Neural progenitor cell (in vitro differentiated cells): Measurements from ENCODE around the gene DTNB. TPM values are rescaled to one million over a fixed set of nuclear protein-coding genes. Genes with fewer than 3 reads are reported as not detected.
"Not testable (repeated sequence)": the region's sequence is repeated elsewhere in the genome, so short reads cannot be mapped to it uniquely, and the experiment has no call there.

Experiments used
- DNase-seq: peaks from one replicate; pipeline ENCODE4 v3.0.0-alpha.2; 2016; ENCODE audit warnings: low spot score
- H2AFZ ChIP-seq: fragments of 200-600 bp; sonication (generic); replicated peaks from 2 replicates; pipeline ENCODE4 v1.6.1; 2016; ENCODE audit warnings: antibody characterized with exemption
- H3F3A ChIP-seq: fragments of 200-600 bp; sonication (generic); 2 replicates; pipeline ENCODE4 v1.6.1; 2016; ENCODE audit warnings: antibody characterized with exemption, low read depth
- H3K27ac ChIP-seq: fragments of 200-600 bp; sonication (generic); 2 replicates; pipeline ENCODE4 v1.5.1; 2016; ENCODE audit warnings: mild to moderate bottlenecking
- H3K27me3 ChIP-seq: fragments of 200-600 bp; sonication (generic); 2 replicates; pipeline ENCODE4 v1.6.1; 2016; ENCODE audit warnings: mild to moderate bottlenecking, moderate library complexity
- H3K36me3 ChIP-seq: fragments of 200-600 bp; sonication (generic); 2 replicates; pipeline ENCODE4 v1.5.1; 2016
- H3K4me1 ChIP-seq: fragments of 200-600 bp; sonication (generic); 2 replicates; pipeline ENCODE4 v1.6.1; 2016; ENCODE audit warnings: mixed run types
- H3K4me2 ChIP-seq: fragments of 200-600 bp; sonication (generic); 2 replicates; pipeline ENCODE4 v1.6.1; 2016
- H3K4me3 ChIP-seq: fragments of 200-600 bp; sonication (generic); 2 replicates; pipeline ENCODE4 v1.5.1; 2016
- H3K79me2 ChIP-seq: fragments of 200-600 bp; sonication (generic); 2 replicates; pipeline ENCODE4 v1.6.1; 2016; ENCODE audit warnings: low read depth
- H3K9ac ChIP-seq: fragments of 200-600 bp; sonication (generic); 2 replicates; pipeline ENCODE4 v1.6.1; 2016
- H3K9me3 ChIP-seq: fragments of 200-600 bp; sonication (generic); 2 replicates; pipeline ENCODE4 v1.5.1; 2016; ENCODE audit warnings: low read depth
- H4K20me1 ChIP-seq: fragments of 200-600 bp; sonication (generic); 2 replicates; pipeline ENCODE4 v1.6.1; 2016; ENCODE audit warnings: low read depth
- H3K27ac Mint-ChIP-seq: 3 replicates; pipeline ENCODE4 v1.8.0; 2021; ENCODE audit warnings: mixed read lengths
- H3K27me3 Mint-ChIP-seq: 2 replicates; pipeline ENCODE4 v1.8.0; 2022; ENCODE audit warnings: low read depth, mild to moderate bottlenecking, inconsistent platforms, moderate library complexity, mixed read lengths; ENCODE audit not compliant: insufficient read depth
- H3K36me3 Mint-ChIP-seq: 3 replicates; pipeline ENCODE4 v1.8.0; 2021; ENCODE audit warnings: mixed read lengths
- H3K4me1 Mint-ChIP-seq: 3 replicates; pipeline ENCODE4 v1.8.0; 2021; ENCODE audit warnings: mixed read lengths
- H3K4me3 Mint-ChIP-seq: 3 replicates; pipeline ENCODE4 v1.8.0; 2021; ENCODE audit warnings: mild to moderate bottlenecking, moderate library complexity, mixed read lengths
- H3K9me3 Mint-ChIP-seq: 3 replicates; pipeline ENCODE4 v1.8.0; 2020; ENCODE audit warnings: mixed read lengths
- EZH2 ChIP-seq: fragments of 200-600 bp; sonication (generic); IDR thresholded peaks from 2 replicates; pipeline ENCODE4 v1.6.1; 2017; ENCODE audit warnings: antibody characterized with exemption, mild to moderate bottlenecking, moderate library complexity
- EZH2phosphoT487 ChIP-seq: fragments of 200-600 bp; sonication (generic); IDR thresholded peaks from 2 replicates; pipeline ENCODE4 v1.6.1; 2017; ENCODE audit warnings: antibody characterized with exemption
- total RNA-seq: library from RNA; depleted of rRNA; stranded (reverse); fragments of >200 nt; gene quantifications from 2 replicates; pipeline ENCODE4 v1.2.3, GENCODE V29; 2015; ENCODE audit warnings: low replicate concordance
- TF ChIP-seq, protein P1 (sequence below): fragments of 200-600 bp; sonication (generic); IDR thresholded peaks from 2 replicates; pipeline ENCODE4 v1.5.1; 2017; ENCODE audit warnings: antibody characterized with exemption, mild to moderate bottlenecking

Gene DTNB
- total RNA-seq, 1 donor from 2014 or later, result 27.1 TPM

DNA sequence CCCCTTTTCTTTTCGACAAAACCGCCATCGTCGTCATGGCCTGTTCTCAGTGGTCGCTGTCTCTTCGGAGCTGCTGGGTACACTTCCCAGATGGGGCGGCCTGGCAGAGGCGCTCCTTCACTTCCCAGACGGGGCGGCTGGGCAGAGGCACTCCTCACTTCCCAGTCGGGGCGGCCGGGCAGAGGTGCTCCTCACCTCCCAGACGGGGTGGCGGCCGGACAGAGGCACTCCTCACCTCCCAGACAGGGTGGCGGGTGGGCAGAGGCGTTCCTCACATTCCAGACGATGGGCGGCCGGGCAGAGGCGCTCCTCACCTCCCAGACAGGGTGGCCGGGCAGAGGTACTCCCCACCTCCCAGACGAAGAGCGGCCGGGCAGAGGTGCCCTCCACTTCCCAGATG, 138.9 kb downstream of the DTNB start:
- peaks cover 14% of the 10 kb centered on the region for H3K9me3 Mint-ChIP-seq
- no peaks in the 10 kb centered on the region for H3K27me3 ChIP-seq
- no peaks in the 10 kb centered on the region for H3K79me2 ChIP-seq
- H3K4me3 ChIP-seq, result no peak overlapping the region
- H3K36me3 ChIP-seq, result no peaks in the 10 kb centered on the region
- no peak overlapping the region for H3K4me2 ChIP-seq
- no peaks in the 10 kb centered on the region for H3F3A ChIP-seq
- no peak overlapping the region for H3K9ac ChIP-seq
- H2AFZ ChIP-seq, result no peak overlapping the region
- H3K4me1 ChIP-seq, result no peaks in the 10 kb centered on the region
- H3K27me3 Mint-ChIP-seq, result peaks cover 6% of the 10 kb centered on the region
- H3K9me3 ChIP-seq, result no peaks in the 10 kb centered on the region
- no peak overlapping the region for H3K4me3 Mint-ChIP-seq
- no peak for DNase-seq
- H3K4me1 Mint-ChIP-seq, result peaks cover 7% of the 10 kb centered on the region
- no peaks in the 10 kb centered on the region for H4K20me1 ChIP-seq
- TF ChIP-seq EZH2phosphoT487 (no peak), EZH2 (no peak)
- TF ChIP-seq, protein P1, sequence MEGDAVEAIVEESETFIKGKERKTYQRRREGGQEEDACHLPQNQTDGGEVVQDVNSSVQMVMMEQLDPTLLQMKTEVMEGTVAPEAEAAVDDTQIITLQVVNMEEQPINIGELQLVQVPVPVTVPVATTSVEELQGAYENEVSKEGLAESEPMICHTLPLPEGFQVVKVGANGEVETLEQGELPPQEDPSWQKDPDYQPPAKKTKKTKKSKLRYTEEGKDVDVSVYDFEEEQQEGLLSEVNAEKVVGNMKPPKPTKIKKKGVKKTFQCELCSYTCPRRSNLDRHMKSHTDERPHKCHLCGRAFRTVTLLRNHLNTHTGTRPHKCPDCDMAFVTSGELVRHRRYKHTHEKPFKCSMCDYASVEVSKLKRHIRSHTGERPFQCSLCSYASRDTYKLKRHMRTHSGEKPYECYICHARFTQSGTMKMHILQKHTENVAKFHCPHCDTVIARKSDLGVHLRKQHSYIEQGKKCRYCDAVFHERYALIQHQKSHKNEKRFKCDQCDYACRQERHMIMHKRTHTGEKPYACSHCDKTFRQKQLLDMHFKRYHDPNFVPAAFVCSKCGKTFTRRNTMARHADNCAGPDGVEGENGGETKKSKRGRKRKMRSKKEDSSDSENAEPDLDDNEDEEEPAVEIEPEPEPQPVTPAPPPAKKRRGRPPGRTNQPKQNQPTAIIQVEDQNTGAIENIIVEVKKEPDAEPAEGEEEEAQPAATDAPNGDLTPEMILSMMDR, result no peak
- H3K27ac ChIP-seq, result no peak overlapping the region
- peaks cover 18% of the 10 kb centered on the region for H3K36me3 Mint-ChIP-seq
- H3K27ac Mint-ChIP-seq, result no peak overlapping the region

DNA sequence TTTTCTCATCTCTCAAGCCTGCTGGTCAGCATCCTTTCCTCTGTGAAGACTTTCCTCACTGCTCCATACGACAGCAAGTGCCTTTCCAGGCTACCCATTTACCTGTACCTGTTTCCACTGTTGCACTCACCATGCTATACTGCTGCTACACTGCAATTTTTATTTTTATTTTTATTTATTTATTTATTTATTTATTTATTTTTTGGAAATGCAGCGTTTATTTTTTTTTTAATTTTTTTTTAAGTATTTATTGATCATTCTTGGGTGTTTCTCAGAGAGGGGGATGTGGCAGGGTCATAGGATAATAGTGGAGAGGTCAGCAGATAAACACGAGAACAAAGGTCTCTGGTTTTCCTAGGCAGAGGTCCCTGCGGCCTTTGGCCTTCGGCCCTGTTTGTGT, 139.6 kb downstream of the DTNB start:
- DNase-seq, H3K4me3 Mint-ChIP-seq, H3K36me3 ChIP-seq, H3K4me3 ChIP-seq, H3K27me3 Mint-ChIP-seq, H3K4me2 ChIP-seq, H3K79me2 ChIP-seq, H3K9me3 ChIP-seq, H3K4me1 Mint-ChIP-seq, H3K4me1 ChIP-seq, H3K27ac Mint-ChIP-seq, H3K27me3 ChIP-seq, H4K20me1 ChIP-seq, H2AFZ ChIP-seq, H3K27ac ChIP-seq, H3F3A ChIP-seq, H3K9ac ChIP-seq: not testable (repeated sequence)
- peaks cover 14% of the 10 kb centered on the region for H3K9me3 Mint-ChIP-seq
- peaks cover 18% of the 10 kb centered on the region for H3K36me3 Mint-ChIP-seq

DNA sequence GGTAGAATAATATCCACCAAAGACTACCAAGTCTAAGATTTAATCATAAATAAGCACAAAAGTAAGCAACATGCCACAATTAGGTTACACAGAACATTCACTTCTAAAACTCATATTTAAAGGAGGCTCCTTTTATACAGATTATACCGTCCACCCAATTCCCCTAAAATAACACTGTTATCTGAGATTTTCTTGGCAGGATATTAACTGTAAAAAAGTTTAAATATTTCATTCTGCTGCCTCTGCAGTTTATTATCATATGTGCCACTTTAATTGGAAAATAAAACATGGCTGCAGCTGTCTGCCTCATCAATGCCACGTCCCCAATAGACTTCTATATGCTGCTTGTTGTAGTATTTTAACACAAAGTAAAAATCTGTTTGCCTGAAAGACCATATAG, 140.9 kb downstream of the DTNB start:
- no peaks in the 10 kb centered on the region for H4K20me1 ChIP-seq
- H3K4me3 ChIP-seq, result no peak overlapping the region
- peaks cover 17% of the 10 kb centered on the region for H3K36me3 Mint-ChIP-seq
- no peak overlapping the region for H3K9ac ChIP-seq
- peaks cover 14% of the 10 kb centered on the region for H3K9me3 Mint-ChIP-seq
- TF ChIP-seq, protein P1, result no peak
- TF ChIP-seq EZH2phosphoT487 (no peak), EZH2 (no peak)
- H3K4me1 Mint-ChIP-seq, result peaks cover 15% of the 10 kb centered on the region
- no peak overlapping the region for H3K27ac Mint-ChIP-seq
- peaks cover 5% of the 10 kb centered on the region for H3K27me3 Mint-ChIP-seq
- DNase-seq, result no peak
- H2AFZ ChIP-seq, result no peak overlapping the region
- H3K36me3 ChIP-seq, result no peaks in the 10 kb centered on the region
- H3K9me3 ChIP-seq, result no peaks in the 10 kb centered on the region
- H3K4me3 Mint-ChIP-seq, result no peak overlapping the region
- no peak overlapping the region for H3K27ac ChIP-seq
- no peaks in the 10 kb centered on the region for H3K27me3 ChIP-seq
- H3K79me2 ChIP-seq, result no peaks in the 10 kb centered on the region
- H3F3A ChIP-seq, result no peaks in the 10 kb centered on the region
- no peaks in the 10 kb centered on the region for H3K4me1 ChIP-seq
- H3K4me2 ChIP-seq, result no peak overlapping the region

DNA sequence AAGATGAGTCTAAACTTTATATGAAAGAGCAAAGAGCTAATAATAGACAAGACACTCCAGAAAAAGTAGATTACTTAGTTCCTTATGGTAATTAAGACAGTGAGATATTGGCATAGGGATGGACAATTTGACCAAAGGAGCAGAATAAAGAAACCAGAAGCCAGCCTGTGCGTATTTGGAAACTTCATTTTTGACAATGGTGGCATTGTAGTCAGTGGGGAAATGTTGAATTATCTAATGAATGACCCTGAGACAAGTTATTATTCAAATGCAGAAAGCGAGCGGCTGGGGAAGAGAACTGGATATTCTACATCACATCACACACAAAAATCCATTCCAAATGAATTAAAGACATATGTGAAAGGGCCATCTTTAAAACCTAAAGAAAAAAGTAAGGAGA, 144.3 kb downstream of the DTNB start:
- Histone ChIP-seq H3K9me3 (no peaks in the 10 kb centered on the region), H3K27me3 (no peaks in the 10 kb centered on the region), H3F3A (no peaks in the 10 kb centered on the region), H3K27ac (no peak overlapping the region), H3K79me2 (no peaks in the 10 kb centered on the region), H2AFZ (no peak overlapping the region), H3K4me2 (no peak overlapping the region), H3K4me3 (no peak overlapping the region), H3K36me3 (no peaks in the 10 kb centered on the region), H3K4me1 (no peaks in the 10 kb centered on the region), H3K9ac (no peak overlapping the region), H4K20me1 (no peaks in the 10 kb centered on the region)
- H3K9me3 Mint-ChIP-seq, result peaks cover 2% of the 10 kb centered on the region
- H3K27me3 Mint-ChIP-seq, result peaks cover 4% of the 10 kb centered on the region
- DNase-seq, result no peak
- TF ChIP-seq, protein P1, result no peak
- no peak for TF ChIP-seq EZH2
- TF ChIP-seq EZH2phosphoT487, result no peak
- peaks cover 16% of the 10 kb centered on the region for H3K4me1 Mint-ChIP-seq
- peaks cover 10% of the 10 kb centered on the region for H3K36me3 Mint-ChIP-seq
- no peak overlapping the region for H3K4me3 Mint-ChIP-seq
- H3K27ac Mint-ChIP-seq, result no peak overlapping the region
